ENCODE data around the gene PEX11G.

DNA sequence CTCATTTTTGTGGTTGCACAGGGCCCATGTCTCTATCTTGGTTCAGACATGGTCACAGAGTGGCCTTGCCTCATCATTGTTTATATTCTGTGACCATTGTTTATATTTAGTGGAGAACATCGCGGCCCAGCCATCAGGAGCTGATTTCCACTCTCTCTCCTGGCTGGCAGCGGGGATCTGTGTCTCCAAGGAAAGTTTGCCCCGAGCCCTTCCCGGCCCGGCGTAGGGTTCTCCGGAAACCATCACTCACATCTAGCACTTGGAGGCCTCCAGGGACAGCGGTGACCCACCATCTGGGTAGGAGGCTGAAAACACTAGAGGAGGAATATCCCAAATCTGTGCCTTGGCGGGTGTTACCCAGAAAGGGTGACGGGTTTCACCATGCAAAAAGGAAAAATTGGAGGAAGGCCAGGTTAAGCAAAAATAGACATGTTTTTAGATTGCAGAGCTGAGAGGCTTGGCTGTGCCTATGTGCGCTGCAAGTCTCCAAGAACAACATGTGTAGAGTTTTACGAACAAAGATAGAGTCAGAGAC lies 26.3 kb upstream of the PEX11G start:
- TF ChIP-seq REST (IDR thresholded peaks at IDR 0.05; ENCODE audit: borderline replicate concordance) (no peak), EZH2 (IDR thresholded peaks at IDR 0.05; ENCODE audit: borderline replicate concordance, insufficient read depth, low read length, poor library complexity, severe bottlenecking) (no peak), CTCF (IDR thresholded peaks at IDR 0.05; ENCODE audit: poor library complexity, severe bottlenecking) (no peak), TAF1 (IDR thresholded peaks at IDR 0.05; ENCODE audit: low read depth) (no peak)
